Stomach smooth muscle (tissue), 2 donors: ENCODE measurements around the gene TBCD.

Source experiments
- H3K27ac ChIP-seq: one replicate; pipeline ENCODE4 v1.7.0; 2013; ENCODE audit warnings: mild to moderate bottlenecking, low read length, inconsistent platforms
- H3K27me3 ChIP-seq, 2 donors: one replicate each; pipeline ENCODE4 v1.7.0; 2013; ENCODE audit warnings: low read length in 2 of 2; ENCODE audit not compliant: insufficient read depth in 2 of 2, control insufficient read depth in 1 of 2
- H3K36me3 ChIP-seq, 2 donors: one replicate each; pipeline ENCODE4 v1.7.0; 2013; ENCODE audit warnings: low read length in 2 of 2; ENCODE audit not compliant: control insufficient read depth in 2 of 2, insufficient read depth in 2 of 2
- H3K4me1 ChIP-seq: one replicate; pipeline ENCODE4 v1.7.0; 2013; ENCODE audit warnings: low read length; ENCODE audit not compliant: control insufficient read depth, insufficient read depth
- H3K4me3 ChIP-seq, 2 donors: one replicate each; pipeline ENCODE4 v1.7.0; 2013; ENCODE audit warnings: low read length in 2 of 2
- H3K9ac ChIP-seq, 2 donors: one replicate each; pipeline ENCODE4 v1.7.0; 2013; ENCODE audit warnings: low read length in 2 of 2, mild to moderate bottlenecking in 1 of 2
- H3K9me3 ChIP-seq, 2 donors: one replicate each; pipeline ENCODE4 v1.7.0; 2013; ENCODE audit warnings: low read length in 2 of 2; ENCODE audit not compliant: control insufficient read depth in 2 of 2
- donor health status: healthy.
- donor health status: Pancreatic carcinoma.

Gene TBCD

GRCh38 chr17:82938873-82939620 lies 187.2 kb downstream of the TBCD start:
- Histone ChIP-seq H3K9ac (no peak overlapping the region), H3K4me3 (no peak overlapping the region), H3K27me3 (no peaks in the 10 kb centered on the region), H3K4me1 (no peaks in the 10 kb centered on the region), H3K9me3 (peaks cover 0 to 8% of the 10 kb centered on the region in 2 donors), H3K36me3 (peaks cover 42 to 47% of the 10 kb centered on the region in 2 donors), H3K27ac (no peak overlapping the region)

GRCh38 chr17:82939621-82940135 lies 187.8 kb downstream of the TBCD start:
- Histone ChIP-seq H3K4me1 (no peaks in the 10 kb centered on the region), H3K27ac (no peak overlapping the region), H3K9ac (no peak overlapping the region), H3K36me3 (peaks cover 47 to 52% of the 10 kb centered on the region in 2 donors), H3K9me3 (peaks cover 5 to 14% of the 10 kb centered on the region in 2 donors), H3K4me3 (no peak overlapping the region), H3K27me3 (no peaks in the 10 kb centered on the region)

- no peaks in the 10 kb centered on the region for H3K4me1 ChIP-seq
- H3K27me3 ChIP-seq, result no peaks in the 10 kb centered on the region
- H3K4me3 ChIP-seq, result no peak overlapping the region
- peaks cover 48 to 54% of the 10 kb centered on the region in 2 donors for H3K36me3 ChIP-seq
- H3K27ac ChIP-seq, result no peak overlapping the region
- H3K9ac ChIP-seq, result no peak overlapping the region
- H3K9me3 ChIP-seq, result peaks cover 13 to 21% of the 10 kb centered on the region in 2 donors
These were observed 188.6 kb downstream of the TBCD start for GRCh38 chr17:82940226-82941020.

GRCh38 chr17:82941021-82942001 lies 189.4 kb downstream of the TBCD start:
- Histone ChIP-seq H3K36me3 (peaks cover 48 to 54% of the 10 kb centered on the region in 2 donors), H3K27me3 (no peaks in the 10 kb centered on the region), H3K9ac (no peak overlapping the region), H3K9me3 (peaks cover 15 to 21% of the 10 kb centered on the region in 2 donors), H3K4me3 (no peak overlapping the region), H3K4me1 (no peaks in the 10 kb centered on the region), H3K27ac (no peak overlapping the region)

- Histone ChIP-seq H3K36me3 (peaks cover 42 to 51% of the 10 kb centered on the region in 2 donors), H3K9ac (no peak overlapping the region)
These were observed 190.6 kb downstream of the TBCD start for GRCh38 chr17:82942166-82943130.

GRCh38 chr17:82943339-82943738 lies 191.5 kb downstream of the TBCD start:
- H3K4me1 ChIP-seq, result no peaks in the 10 kb centered on the region
- H3K9ac ChIP-seq, result no peak overlapping the region
- peaks cover 15 to 33% of the 10 kb centered on the region in 2 donors for H3K9me3 ChIP-seq
- H3K36me3 ChIP-seq, result peaks cover 40 to 44% of the 10 kb centered on the region in 2 donors
- no peaks in the 10 kb centered on the region for H3K27me3 ChIP-seq
- H3K27ac ChIP-seq, result no peak overlapping the region
- H3K4me3 ChIP-seq, result no peak overlapping the region

More at GRCh38 chr17:82942166-82943130, 190.6 kb downstream of the TBCD start:
- Histone ChIP-seq H3K27ac (no peak overlapping the region), H3K4me1 (no peaks in the 10 kb centered on the region), H3K9me3 (peaks cover 15 to 26% of the 10 kb centered on the region in 2 donors), H3K27me3 (no peaks in the 10 kb centered on the region), H3K4me3 (no peak overlapping the region)

- Histone ChIP-seq H3K4me3 (no peak overlapping the region), H3K27ac (no peak overlapping the region), H3K27me3 (no peaks in the 10 kb centered on the region), H3K36me3 (peaks cover 40 to 44% of the 10 kb centered on the region in 2 donors), H3K4me1 (no peaks in the 10 kb centered on the region), H3K9ac (no peak overlapping the region), H3K9me3 (peaks cover 15 to 33% of the 10 kb centered on the region in 2 donors)
These were observed 191.9 kb downstream of the TBCD start for GRCh38 chr17:82943751-82944150.

GRCh38 chr17:82944990-82945389 lies 193.1 kb downstream of the TBCD start:
- Histone ChIP-seq H3K36me3 (peaks cover 33 to 34% of the 10 kb centered on the region in 2 donors), H3K27ac (no peak overlapping the region)

GRCh38 chr17:82946081-82946480 lies 194.2 kb downstream of the TBCD start:
- H3K27ac ChIP-seq, result no peak overlapping the region
- H3K9me3 ChIP-seq, result peaks cover 15 to 33% of the 10 kb centered on the region in 2 donors
- no peak overlapping the region for H3K4me3 ChIP-seq
- H3K27me3 ChIP-seq, result no peaks in the 10 kb centered on the region
- H3K9ac ChIP-seq, result no peak overlapping the region
- peaks cover 29% of the 10 kb centered on the region in 2 donors for H3K36me3 ChIP-seq
- H3K4me1 ChIP-seq, result no peaks in the 10 kb centered on the region

More at GRCh38 chr17:82944990-82945389, 193.1 kb downstream of the TBCD start:
- Histone ChIP-seq H3K4me3 (no peak overlapping the region), H3K27me3 (no peaks in the 10 kb centered on the region), H3K9ac (no peak overlapping the region), H3K4me1 (no peaks in the 10 kb centered on the region), H3K9me3 (peaks cover 15 to 33% of the 10 kb centered on the region in 2 donors)
